ENCODE data around the gene ACCS.

DNA sequence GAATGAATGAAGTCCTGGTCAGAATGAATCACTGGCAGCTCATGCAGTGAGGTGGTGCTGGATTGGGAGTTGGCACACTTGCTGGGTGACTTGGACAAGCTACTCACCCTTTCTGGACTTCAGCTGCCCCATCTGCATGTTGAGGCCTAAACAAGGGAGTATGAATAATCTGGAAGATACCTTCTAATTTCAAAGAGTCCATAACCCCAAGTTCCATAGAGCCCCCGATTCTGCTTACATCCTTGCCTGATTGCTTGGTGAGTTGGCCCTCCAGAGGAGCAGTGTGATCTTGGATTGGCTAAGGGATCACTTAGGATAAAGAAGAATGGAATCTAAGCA, 36.6 kb upstream of the ACCS start:
- TF ChIP-seq, protein P1, sequence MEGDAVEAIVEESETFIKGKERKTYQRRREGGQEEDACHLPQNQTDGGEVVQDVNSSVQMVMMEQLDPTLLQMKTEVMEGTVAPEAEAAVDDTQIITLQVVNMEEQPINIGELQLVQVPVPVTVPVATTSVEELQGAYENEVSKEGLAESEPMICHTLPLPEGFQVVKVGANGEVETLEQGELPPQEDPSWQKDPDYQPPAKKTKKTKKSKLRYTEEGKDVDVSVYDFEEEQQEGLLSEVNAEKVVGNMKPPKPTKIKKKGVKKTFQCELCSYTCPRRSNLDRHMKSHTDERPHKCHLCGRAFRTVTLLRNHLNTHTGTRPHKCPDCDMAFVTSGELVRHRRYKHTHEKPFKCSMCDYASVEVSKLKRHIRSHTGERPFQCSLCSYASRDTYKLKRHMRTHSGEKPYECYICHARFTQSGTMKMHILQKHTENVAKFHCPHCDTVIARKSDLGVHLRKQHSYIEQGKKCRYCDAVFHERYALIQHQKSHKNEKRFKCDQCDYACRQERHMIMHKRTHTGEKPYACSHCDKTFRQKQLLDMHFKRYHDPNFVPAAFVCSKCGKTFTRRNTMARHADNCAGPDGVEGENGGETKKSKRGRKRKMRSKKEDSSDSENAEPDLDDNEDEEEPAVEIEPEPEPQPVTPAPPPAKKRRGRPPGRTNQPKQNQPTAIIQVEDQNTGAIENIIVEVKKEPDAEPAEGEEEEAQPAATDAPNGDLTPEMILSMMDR (IDR thresholded peaks at IDR 0.05) = no peak
- TF ChIP-seq EP300 (IDR thresholded peaks at IDR 0.05) (no peak), POLR2A (IDR thresholded peaks at IDR 0.05) (no peak)

All from tibial nerve (tissue), 4 donors.